Tongue (tissue), 2 donors: ENCODE results near the gene NRARP. TPM values are rescaled to one million over a fixed set of nuclear protein-coding genes. Genes with fewer than 3 reads are reported as not detected.
"Not testable (repeated sequence)": the region's sequence is repeated elsewhere in the genome, so short reads cannot be mapped to it uniquely, and the experiment has no call there.

ENCODE experiments used
- DNase-seq: peaks from one replicate; pipeline ENCODE4 v3.0.0-alpha.2; 2015
- total RNA-seq: library from RNA; depleted of rRNA; stranded (reverse); fragments of >200 nt; gene quantifications from one replicate; pipeline ENCODE4 v1.2.3, GENCODE V29; 2014

Gene NRARP
- total RNA-seq, 1 donor from 2014 or later = 18.8 TPM

DNA sequence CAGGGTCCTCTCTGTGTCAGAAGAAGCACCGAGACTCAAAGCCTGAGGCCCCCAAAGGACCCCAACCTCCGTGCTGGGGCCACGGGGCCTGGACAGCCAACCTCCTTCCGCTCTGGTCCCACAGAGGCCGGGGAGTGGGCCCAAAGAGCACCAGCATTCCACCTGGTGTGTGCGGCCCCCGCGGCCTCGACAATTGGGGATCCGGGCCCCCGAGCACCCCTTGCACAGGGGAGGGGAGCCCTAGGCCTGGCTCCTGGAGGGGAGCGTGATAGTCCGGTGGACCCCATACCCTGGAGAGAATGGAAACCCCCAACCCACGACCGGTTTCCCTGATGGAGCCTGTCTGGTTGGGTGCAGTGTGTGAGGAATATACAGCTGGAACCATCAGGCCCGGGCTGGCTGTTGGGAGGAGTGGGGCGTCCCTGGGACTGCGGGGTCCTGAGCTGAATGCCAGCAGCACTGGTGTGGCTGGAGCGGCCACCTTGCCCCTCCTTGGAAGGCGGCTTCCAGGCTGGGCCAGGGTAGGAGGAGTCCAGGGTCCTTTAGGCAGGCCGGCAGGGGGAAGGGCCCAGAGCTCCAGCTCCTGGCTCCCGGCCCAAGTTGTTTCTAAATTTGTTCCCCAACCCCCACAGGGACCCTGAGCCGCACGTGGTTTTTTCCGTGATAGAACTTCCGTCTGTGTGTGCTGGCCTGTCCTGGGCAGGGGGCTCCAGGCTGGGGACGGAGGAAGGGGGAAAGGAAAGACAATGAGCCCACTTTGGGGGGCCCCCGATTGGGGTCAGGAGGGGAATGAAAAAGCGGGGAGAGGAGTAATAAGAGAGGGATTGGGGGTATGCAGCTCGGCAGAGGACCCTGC is 25.4 kb downstream of the NRARP start:
- peak; percentile 93 for DNase-seq

DNA sequence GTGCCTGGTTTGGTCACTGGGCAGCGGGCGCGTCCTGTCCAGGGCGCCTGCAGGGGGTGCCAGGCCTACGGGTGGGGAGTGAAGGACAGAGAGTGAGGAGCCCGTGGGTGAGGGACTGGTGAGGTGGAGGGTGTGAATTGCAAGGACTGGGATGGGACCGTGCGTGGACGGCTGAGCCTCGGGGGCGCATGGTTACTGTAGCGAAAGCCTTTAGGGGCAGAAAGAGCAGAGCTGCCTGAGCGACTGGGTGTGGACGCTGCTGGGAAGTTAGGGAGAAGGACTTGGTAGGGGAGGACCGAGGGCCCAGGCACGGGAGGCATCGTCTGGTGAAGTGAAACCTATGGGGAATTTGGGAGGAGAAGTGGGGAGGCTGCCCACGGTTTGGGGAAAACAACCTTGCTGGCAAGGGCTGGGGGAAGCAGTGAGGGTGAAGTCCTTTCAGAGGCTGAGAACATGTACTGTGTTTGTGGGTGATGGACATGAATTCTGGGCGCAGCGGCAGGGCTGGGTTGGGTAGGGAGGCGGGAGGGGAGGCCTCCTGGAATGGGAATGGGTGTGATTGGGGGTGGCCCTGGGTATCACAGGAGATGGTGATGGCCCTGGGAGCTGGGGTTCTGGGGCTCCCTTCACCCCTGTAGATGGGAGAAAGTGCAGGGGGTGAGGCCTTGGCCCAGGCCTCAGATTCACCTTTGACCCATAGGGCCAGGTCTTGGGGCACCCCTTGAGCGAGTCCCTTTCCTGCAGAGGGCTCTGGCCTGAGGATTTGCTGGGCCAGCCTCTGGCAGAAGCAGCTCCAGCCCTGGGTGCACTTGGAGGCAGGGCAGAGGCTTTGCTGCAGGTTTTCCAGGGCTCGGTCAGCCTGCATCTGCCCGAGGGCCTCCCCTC is 26.2 kb downstream of the NRARP start:
- no peak for DNase-seq

GRCh38 chr9:137275203-137275587 is 26.9 kb downstream of the NRARP start:
- no peak for DNase-seq

- no peak for DNase-seq
Observed at GRCh38 chr9:137273611-137274320, 28.3 kb downstream of the NRARP start.

- DNase-seq = no peak
Observed at GRCh38 chr9:137273095-137273490, 29.0 kb downstream of the NRARP start.

GRCh38 chr9:137272241-137273094 is 29.6 kb downstream of the NRARP start:
- DNase-seq = no peak

GRCh38 chr9:137271696-137272076 is 30.4 kb downstream of the NRARP start:
- DNase-seq = no peak

- no peak for DNase-seq
Observed at GRCh38 chr9:137270929-137271695, 31.0 kb downstream of the NRARP start.

GRCh38 chr9:137269231-137269772 is 32.8 kb downstream of the NRARP start:
- no peak for DNase-seq

GRCh38 chr9:137268538-137269201 is 33.4 kb downstream of the NRARP start:
- DNase-seq = no peak

DNA sequence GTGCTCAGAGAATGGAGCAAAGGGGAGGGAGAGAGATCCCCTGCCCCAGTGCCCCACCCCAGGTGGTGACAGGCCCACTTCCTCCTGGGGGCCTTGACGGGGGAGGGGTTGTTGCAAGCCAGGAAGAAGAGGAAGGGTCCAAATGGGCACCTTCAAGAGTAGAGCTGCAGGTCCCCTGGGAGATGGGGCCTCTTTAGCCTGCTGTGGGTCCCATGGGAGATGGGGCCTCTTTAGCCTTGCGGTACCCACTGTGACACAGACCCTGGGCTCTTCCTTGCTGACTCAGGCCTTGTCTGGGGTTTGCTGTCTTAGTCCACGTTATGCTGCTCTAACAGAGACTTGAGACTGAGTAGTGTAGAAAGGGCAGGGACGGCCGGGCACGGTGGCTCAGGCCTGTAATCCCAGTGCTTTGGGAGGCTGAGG is 34.1 kb downstream of the NRARP start:
- no peak for DNase-seq

- no peak for DNase-seq
Observed at GRCh38 chr9:137266585-137267453, 35.3 kb downstream of the NRARP start.

DNA sequence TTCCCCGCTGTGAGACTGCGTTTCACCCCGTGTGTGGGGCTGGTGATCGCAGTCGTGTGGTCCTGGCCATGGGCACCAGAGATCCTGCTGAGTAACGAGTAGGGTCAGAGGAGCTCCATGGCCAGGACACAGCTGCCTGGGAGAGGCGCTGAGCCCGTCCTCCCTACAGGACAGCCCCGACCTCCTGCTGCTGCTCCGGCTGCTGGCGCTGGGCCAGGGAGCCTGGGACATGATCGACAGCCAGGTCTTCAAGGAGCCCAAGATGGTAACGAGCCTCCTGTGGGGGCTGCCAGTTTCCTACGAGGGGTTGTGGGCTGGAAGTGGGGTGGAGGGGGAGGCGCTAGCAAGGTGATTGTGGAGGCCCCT is 35.9 kb downstream of the NRARP start:
- no peak for DNase-seq

DNA sequence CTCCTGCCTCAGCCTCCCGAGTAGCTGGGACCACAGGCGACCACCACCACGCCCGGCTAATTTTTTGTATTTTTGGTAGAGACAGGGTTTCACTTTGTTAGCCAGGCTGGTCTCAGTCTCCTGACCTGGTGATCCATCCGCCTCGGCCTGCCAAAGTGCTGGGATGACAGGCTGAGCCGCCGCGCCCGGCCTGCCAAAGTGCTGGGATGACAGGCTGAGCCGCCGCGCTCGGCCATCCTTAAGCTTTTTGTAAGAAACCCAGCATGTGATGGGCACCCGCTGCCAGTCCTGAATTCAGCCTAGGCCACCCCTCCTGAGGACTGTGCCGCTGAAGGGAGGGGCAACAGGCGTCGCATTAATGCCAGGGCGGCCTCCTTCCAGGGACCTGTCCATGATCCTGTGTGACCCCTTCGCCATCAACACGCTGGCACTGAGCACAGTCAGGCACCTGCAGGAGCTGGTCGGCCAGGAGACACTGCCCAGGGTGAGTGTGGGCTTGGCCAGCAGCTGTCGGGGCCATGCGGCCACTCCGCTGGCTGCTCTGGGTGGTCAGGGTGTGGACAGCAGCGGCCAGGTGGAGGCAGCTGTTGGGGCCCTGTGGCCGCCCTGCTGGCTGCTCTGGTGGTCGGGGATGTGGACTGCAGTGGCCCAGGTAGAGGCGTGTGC is 36.4 kb downstream of the NRARP start:
- DNase-seq = no peak

DNA sequence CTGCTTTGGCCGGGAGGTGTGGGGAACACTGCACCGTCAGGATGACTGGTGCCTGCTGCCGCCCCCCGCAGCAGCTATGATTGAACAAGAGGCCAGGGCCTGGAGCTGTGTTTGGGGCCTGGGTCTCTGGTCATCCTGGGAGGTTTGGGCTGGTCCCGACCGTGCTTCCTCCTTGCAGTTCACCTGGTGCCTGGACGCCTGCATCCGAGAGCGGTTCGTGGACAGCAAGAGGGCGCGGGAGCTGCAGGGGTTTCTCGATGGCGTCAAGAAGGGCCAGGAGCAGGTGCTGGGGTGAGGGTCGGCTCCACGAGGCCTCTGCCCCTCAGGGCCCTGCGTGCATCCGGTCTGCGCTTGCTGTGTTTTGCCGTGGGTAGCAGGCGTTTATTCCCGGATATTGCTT is 38.0 kb downstream of the NRARP start:
- no peak for DNase-seq

- DNase-seq = no peak
Observed at GRCh38 chr9:137263506-137263905, 38.6 kb downstream of the NRARP start.

- DNase-seq = no peak
Observed at GRCh38 chr9:137262909-137263285, 39.2 kb downstream of the NRARP start.

DNA sequence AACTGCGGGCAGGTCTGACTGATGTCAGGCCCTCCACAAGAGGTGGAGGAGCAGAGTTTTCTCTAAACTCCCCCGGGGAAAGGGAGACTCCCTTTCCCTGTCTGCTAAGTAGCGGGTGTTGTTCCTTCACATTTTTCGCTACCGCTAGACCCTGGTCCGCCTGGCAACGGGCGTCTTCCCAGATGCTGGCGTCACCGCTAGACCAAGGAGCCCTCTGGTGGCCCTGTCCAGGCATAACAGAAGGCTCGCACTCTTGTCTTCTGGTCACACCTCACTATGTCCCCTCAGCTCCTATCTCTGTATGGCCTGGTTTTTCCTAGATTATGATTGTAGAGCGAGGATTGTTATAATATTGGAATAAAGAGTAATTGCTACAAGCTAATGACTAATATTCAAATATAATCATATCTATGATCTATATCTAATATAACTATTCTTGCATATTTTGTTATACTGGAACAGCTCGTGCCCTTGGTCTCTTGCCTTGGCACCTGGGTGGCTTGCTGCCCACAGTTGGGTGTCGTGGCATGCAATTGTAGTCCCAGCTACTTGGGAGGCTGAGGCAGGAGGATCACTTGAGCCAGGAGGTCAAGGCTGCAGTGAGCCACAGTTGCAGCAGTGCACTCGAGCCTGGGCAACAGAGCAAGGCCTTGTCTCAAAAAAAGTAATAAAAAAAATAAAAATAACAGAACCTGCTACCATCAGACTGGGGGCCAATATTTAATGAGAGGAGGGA is 39.7 kb downstream of the NRARP start:
- not testable (repeated sequence) for DNase-seq
